ENCODE data around the gene INTS15.

- no peak for TF ChIP-seq CTCF (IDR thresholded peaks at IDR 0.05)
- TF ChIP-seq POLR2A (IDR thresholded peaks at IDR 0.05), result no peak
Observed at GRCh38 chr7:6613706-6614105, 23.9 kb downstream of the INTS15 start.
